Spleen (tissue), 11 donors: ENCODE results near the gene RPS15. TPM values are rescaled to one million over a fixed set of nuclear protein-coding genes. Genes with fewer than 3 reads are reported as not detected.

Source experiments
- DNase-seq: peaks from one replicate; pipeline ENCODE4 v3.0.0-alpha.2; 2020
- H3K27ac ChIP-seq, 8 donors: fragments of 200-600 bp; sonication (generic) in 7 of 8; 1 replicate in 4 of 8; 2 replicates in 4 of 8; pipeline versions ENCODE4 v1.5.0 to v1.8.0; 2016 to 2021; ENCODE audit warnings: inconsistent platforms in 4 of 8, mild to moderate bottlenecking in 4 of 8, moderate library complexity in 1 of 8
- H3K27me3 ChIP-seq, 7 donors: fragments of 200-600 bp; sonication (generic) in 6 of 7; replicated peaks in 1 of 7; 1 replicate in 4 of 7; 2 replicates in 3 of 7; pipeline versions ENCODE4 v1.5.0 to v1.8.0; 2016 to 2021; ENCODE audit warnings: inconsistent platforms in 3 of 7, mild to moderate bottlenecking in 1 of 7
- H3K36me3 ChIP-seq, 6 donors: fragments of 200-600 bp; sonication (generic) in 5 of 6; 1 replicate in 4 of 6; 2 replicates in 2 of 6; pipeline versions ENCODE4 v1.5.0 to v1.8.0; 2016 to 2021; ENCODE audit warnings: inconsistent platforms in 2 of 6
- H3K4me1 ChIP-seq, 6 donors: fragments of 200-600 bp; sonication (generic) in 5 of 6; 1 replicate in 3 of 6; 2 replicates in 3 of 6; pipeline versions ENCODE4 v1.5.0 to v1.8.0; 2016 to 2021; ENCODE audit warnings: inconsistent platforms in 3 of 6
- H3K4me3 ChIP-seq, 8 donors: fragments of 200-600 bp; sonication (generic) in 7 of 8; 1 replicate in 4 of 8; 2 replicates in 4 of 8; pipeline versions ENCODE4 v1.5.0 to v1.8.0; 2016 to 2021; ENCODE audit warnings: inconsistent platforms in 4 of 8, mild to moderate bottlenecking in 4 of 8, moderate library complexity in 2 of 8
- H3K9me3 ChIP-seq, 8 donors: fragments of 200-600 bp; sonication (generic) in 7 of 8; 1 replicate in 4 of 8; 2 replicates in 4 of 8; pipeline versions ENCODE4 v1.5.0 to v1.8.0; 2016 to 2021; ENCODE audit warnings: inconsistent platforms in 4 of 8
- CTCF ChIP-seq, 11 experiments: fragments of 200-600 bp in 7 of 11; fragments of 450-650 bp in 4 of 11; sonication (generic) in 4 of 11; IDR thresholded peaks in 8 of 11; conservative IDR thresholded peaks in 3 of 11; 1 replicate in 7 of 11; 2 replicates in 4 of 11; pipeline versions ENCODE4 v1.4.0 to v1.8.0; 2016 to 2021; ENCODE audit warnings: antibody characterized with exemption in 11 of 11, inconsistent platforms in 4 of 11, mild to moderate bottlenecking in 1 of 11
- POLR2A ChIP-seq, 3 donors: fragments of 450-650 bp; IDR thresholded peaks; one replicate each; pipeline ENCODE4 v1.5.1; 2017; ENCODE audit warnings: antibody characterized with exemption in 3 of 3, mild to moderate bottlenecking in 1 of 3
- POLR2AphosphoS5 ChIP-seq, 3 donors: sonication (generic); formaldehyde crosslinking; IDR thresholded peaks; one replicate each; pipeline ENCODE4 v1.5.1; 2017; ENCODE audit warnings: antibody characterized with exemption in 3 of 3
- WGBS, 5 donors: extraction: QIAGEN DNeasy Blood & Tissue Kit in 3 of 5; methylation state at CpG; one replicate each; pipeline versions ENCODE4 v1.1.5 to v1.1.7; 2013 to 2018; 5-methylcytosine and 5-hydroxymethylcytosine counted together
- intact Hi-C: fragments of 100-400 bp; cut with DNase I; formaldehyde crosslinking; loops from one replicate; pipeline ENCODE4 v1.15.0; 2023; ENCODE audit warnings: low total_unique reads
- polyA plus RNA-seq, 3 donors: library from polyadenylated mRNA; stranded (reverse); fragments of 200-250 nt; gene quantifications; one replicate each; pipeline ENCODE4 v1.2.1, GENCODE V29; 2013
- total RNA-seq, 7 donors: library from RNA; depleted of rRNA in 3 of 7; stranded (reverse); fragments of >200 nt in 3 of 7; fragmentation: NEBNext Ultra II Directional in 4 of 7; extraction: Animal tissue kit (Norgen Biotek cat#: 25700) in 4 of 7; gene quantifications; one replicate each; pipeline versions ENCODE4 v1.1.0 to v1.2.1, GENCODE V29; 2016 to 2021
- donor health status: healthy with polysubstance abuse.
- donor health status: DM: no; HTN: no; CAD: no; lungs with moderate emphysema.
- donor health status: DM: no; HTN: no; CAD: no.
- donor health status: Bipolar disorder and iron deficiency.
- donor health status: healthy.
- donor health status: DM: no; HTN: no; CAD: no.
- donor health status: DM: yes; HTN: yes; CAD: no.

RPS15 gene
- total and polyA plus RNA-seq, 10 donors, result 932 to 5,849 (median 4,147) TPM

GRCh38 chr19:1432507-1432887, 5.7 kb upstream of the RPS15 start:
- Histone ChIP-seq H3K27ac (no peak overlapping the region), H3K4me1 (peaks cover 0 to 36% (median 7%) of the 10 kb centered on the region in 6 donors), H3K27me3 (no peaks in the 10 kb centered on the region), H3K4me3 (no peak overlapping the region), H3K36me3 (peaks cover under 1 to 89% (median 75%) of the 10 kb centered on the region in 6 donors), H3K9me3 (no peaks in the 10 kb centered on the region)
- intact Hi-C loops, result no loop called here
- TF ChIP-seq POLR2A (IDR thresholded peaks at IDR 0.05), result no peak
- TF ChIP-seq POLR2AphosphoS5 (IDR thresholded peaks at IDR 0.05), result peak in 1 of 3 donors; percentile 34
- TF ChIP-seq CTCF (IDR thresholded peaks at IDR 0.05 in 8 of 11, conservative IDR thresholded peaks at IDR 0.05 in 3 of 11), result no peak
- WGBS, 5 donors, result 91 to 97% (median 95%) methylated on average over 14 to 16 of the region's 16 CpGs
- no peak for DNase-seq

GRCh38 chr19:1433119-1434039, 4.8 kb upstream of the RPS15 start:
- no peak overlapping the region for H3K27ac ChIP-seq
- DNase-seq, result no peak
- 84 to 93% (median 85%) methylated on average over 19 to 47 of the region's 47 CpGs for WGBS, 5 donors
- H3K4me1 ChIP-seq, result peaks cover 0 to 42% (median 13%) of the 10 kb centered on the region in 6 donors
- no peaks in the 10 kb centered on the region for H3K9me3 ChIP-seq
- no peak overlapping the region for H3K4me3 ChIP-seq
- H3K36me3 ChIP-seq, result peaks cover 0 to 80% (median 69%) of the 10 kb centered on the region in 6 donors
- intact Hi-C loops, result no loop called here
- no peaks in the 10 kb centered on the region for H3K27me3 ChIP-seq
- TF ChIP-seq POLR2AphosphoS5 (IDR thresholded peaks at IDR 0.05) (peak in 1 of 3 donors; percentile 32), CTCF (IDR thresholded peaks at IDR 0.05 in 8 of 11, conservative IDR thresholded peaks at IDR 0.05 in 3 of 11) (no peak)

- no peak for DNase-seq
- H3K27me3 ChIP-seq, result no peaks in the 10 kb centered on the region
- TF ChIP-seq CTCF (IDR thresholded peaks at IDR 0.05 in 8 of 11, conservative IDR thresholded peaks at IDR 0.05 in 3 of 11) (no peak), POLR2AphosphoS5 (IDR thresholded peaks at IDR 0.05) (peak in 1 of 3 donors; percentile 30)
- H3K9me3 ChIP-seq, result no peaks in the 10 kb centered on the region
- 85 to 95% (median 93%) methylated on average over 11 to 17 of the region's 17 CpGs for WGBS, 5 donors
- no peak overlapping the region for H3K4me3 ChIP-seq
- peaks cover 0 to 45% (median 16%) of the 10 kb centered on the region in 6 donors for H3K4me1 ChIP-seq
- H3K27ac ChIP-seq, result no peak overlapping the region
- peaks cover 0 to 74% (median 63%) of the 10 kb centered on the region in 6 donors for H3K36me3 ChIP-seq
- intact Hi-C loops, result no loop called here
Measured at GRCh38 chr19:1434040-1434366, 4.2 kb upstream of the RPS15 start.

GRCh38 chr19:1434577-1435060, 3.6 kb upstream of the RPS15 start:
- Histone ChIP-seq H3K36me3 (peaks cover 0 to 73% (median 59%) of the 10 kb centered on the region in 6 donors), H3K4me3 (no peak overlapping the region), H3K4me1 (peaks cover 6 to 51% (median 22%) of the 10 kb centered on the region in 6 donors), H3K27ac (peak overlapping the region in 1 of 8 donors; percentile 25), H3K27me3 (no peaks in the 10 kb centered on the region), H3K9me3 (no peaks in the 10 kb centered on the region)
- DNase-seq, result no peak
- intact Hi-C loops, result no loop called here
- WGBS, 5 donors, result 75 to 92% (median 87%) methylated on average over 14 to 39 of the region's 39 CpGs
- no peak for TF ChIP-seq POLR2A (IDR thresholded peaks at IDR 0.05)
- TF ChIP-seq POLR2AphosphoS5 (IDR thresholded peaks at IDR 0.05), result peak in 2 of 3 donors; percentile 6 to 42
